ENCODE results near the gene SETX.
A peak's percentile ranks its signal among the peaks of the same experiment; 100 is the strongest.

SETX gene

DNA sequence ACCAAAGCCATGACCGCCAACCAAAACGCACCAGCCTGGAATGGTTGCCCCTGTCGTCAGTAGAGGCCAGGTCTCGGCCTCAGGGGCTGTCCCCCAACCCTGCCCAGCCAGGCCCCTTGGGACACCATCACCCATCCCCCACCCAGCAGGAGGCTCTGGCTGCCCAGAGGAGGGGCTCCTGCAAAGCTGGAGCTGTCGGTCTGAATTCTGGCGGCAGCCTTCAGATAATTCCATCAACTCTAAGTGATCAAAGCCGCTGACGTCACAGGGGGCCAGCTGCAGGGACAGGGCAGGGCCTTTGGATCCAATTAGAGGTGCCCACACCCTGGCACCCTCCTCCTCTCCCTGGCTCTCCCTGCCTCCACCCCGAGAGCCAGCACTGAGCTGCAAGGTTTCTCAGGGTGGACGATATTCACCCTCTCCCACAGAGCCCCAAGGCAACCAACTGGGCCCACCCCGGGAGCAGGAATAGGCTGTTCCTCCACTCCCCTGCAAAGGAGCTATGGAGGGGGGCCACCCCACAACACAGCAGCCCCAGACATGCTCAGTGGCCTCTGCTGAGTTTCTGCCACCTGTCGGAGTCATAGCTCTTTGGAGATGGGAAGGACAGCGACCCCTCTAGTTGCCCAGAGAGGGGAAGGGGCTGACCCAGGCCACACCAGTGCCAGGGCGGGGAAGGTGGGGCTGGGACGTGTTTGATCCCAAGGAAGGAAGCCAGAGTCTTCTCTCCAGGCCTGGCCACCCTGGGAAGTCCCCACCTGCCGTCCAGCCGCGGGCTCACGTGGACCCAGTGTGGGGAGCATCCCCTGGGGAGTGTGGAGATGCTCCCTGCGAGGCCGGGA lies 114.6 kb downstream of the SETX start:
- DNase-seq (ENCODE audit: low read depth in 2 of 2), result no peak

DNA sequence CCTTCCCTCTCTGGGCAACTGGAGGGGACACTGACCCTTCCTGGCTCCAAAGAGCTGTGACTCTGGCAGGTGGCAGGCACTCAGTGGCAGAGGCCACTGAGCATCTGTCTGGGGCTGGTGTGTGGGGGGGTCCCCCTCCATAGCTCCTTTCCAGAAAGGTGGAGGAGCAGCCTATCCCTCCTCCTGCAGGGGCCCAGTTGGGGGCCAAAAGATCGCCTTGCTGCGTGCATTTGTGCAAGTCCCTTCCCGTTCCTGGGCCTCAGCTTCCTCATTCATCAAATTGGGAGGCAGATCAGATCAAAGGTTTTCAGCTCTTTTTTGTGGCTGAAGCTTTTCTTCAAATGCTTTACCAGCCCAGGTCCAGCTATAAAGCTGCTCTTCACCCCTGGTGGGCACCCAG lies 115.3 kb downstream of the SETX start:
- no peak for DNase-seq (ENCODE audit: low read depth in 2 of 2)

DNA sequence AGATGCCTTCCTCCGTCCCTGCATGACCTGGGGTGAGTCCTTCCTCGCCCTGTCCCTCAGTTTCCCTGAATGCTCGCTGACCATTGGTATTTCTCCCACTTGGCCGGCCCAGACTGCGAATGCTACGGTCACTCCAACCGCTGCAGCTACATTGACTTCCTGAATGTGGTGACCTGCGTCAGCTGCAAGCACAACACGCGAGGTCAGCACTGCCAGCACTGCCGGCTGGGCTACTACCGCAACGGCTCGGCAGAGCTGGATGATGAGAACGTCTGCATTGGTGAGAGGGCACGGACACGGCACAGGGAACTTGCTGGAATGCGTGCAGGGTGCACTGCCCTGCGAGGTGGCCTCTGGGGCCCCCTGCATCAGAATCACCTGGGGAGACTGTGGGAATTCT lies 115.8 kb downstream of the SETX start:
- DNase-seq (ENCODE audit: low read depth in 2 of 2), result no peak

DNA sequence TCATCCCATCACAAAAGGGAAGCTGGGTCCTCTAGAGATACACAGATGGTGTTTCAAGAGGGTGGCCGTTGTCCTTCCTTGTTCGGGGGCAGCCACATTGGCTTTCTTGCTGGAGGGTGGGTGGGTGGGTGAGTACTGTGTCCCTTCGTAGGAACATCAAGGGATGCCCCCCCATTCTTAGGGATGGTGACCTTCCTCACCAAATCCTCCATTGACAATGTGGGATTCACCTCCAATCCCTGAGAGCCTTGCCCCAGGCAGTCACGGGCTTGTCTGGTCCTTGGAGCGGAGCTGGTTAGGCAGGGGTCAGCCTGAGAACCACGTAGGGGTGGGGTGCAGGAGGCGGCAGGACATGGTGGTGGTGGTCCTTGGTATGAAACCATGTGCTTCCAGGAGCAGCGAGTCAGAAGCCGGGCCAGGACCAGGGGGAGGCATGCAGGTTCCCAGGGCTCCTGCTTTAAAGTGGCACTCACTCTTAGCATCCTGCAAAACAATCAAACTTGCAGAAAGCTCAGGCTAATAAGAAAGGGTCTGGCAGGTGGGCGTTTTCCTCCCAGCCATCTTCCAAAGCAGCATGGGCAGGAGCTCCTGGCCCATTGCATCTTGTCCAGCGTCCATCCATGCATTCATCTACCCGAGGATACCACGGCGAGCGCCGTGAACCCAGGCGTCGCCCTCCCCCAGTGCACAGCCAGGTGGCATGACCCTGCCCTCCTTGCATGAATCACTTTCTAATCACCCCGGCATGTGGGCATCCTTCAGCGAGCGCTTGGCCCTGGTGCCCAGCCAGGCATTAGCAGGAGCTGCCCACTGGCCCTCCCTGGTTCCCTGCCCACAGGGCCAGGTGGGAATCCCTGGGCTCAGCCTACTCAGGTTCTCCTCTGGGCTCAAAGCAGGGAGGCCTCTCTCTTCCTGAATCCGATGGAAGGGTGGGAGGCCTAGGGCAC lies 116.5 kb downstream of the SETX start:
- no peak for DNase-seq (ENCODE audit: low read depth in 2 of 2)

DNA sequence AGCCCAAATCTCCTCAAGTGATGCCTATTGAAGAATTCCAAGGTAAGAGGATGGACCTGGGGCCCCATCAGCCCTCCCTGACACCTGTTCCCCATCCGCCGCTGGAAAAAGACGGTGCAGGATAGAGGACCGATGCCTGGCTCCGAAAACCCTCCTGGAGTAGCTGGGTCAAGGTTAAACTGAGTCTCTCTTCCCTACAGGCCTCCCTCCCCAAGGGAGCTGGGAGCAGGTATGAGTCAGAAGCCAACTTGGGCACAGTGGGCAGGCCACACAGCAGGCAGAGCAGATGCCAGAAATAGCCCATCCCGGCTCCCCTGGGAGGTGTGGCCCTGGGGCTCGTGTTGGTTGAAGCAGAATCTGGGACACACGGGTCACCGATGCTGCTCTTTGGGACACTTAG lies 117.3 kb downstream of the SETX start:
- DNase-seq (ENCODE audit: low read depth in 2 of 2), result no peak

DNA sequence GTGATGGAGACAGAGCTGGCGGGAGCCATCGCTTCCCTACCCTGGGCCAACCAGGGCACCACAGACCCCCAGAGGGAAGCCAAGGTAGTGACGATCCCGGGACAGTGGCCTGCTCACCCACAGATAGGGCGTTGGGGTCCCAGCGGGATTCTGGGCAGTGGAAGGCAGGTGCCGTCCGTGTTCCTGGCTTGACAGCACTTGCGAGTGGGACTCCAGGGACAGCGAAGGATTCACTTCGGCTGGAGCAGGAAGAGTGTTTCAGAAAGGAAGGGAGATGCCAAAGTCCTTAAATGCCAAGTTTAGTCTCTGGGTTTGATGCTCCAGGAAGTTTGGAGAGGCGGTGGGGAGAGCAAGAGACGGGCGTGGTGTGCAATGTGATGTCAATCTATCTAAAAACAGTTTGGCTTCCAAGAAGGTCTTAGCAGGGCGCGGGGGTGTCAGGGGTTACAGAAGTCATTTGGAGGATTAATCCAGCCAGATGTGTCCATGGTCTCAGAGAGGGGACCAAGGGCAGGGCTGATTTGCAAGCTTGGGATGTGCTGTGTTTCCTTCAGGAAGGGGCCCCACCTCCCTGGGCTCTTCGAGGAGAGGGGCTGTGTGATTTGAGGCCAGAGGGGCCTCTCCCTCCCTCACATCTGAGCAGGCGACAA lies 118.0 kb downstream of the SETX start:
- DNase-seq (ENCODE audit: low read depth in 2 of 2), result no peak

DNA sequence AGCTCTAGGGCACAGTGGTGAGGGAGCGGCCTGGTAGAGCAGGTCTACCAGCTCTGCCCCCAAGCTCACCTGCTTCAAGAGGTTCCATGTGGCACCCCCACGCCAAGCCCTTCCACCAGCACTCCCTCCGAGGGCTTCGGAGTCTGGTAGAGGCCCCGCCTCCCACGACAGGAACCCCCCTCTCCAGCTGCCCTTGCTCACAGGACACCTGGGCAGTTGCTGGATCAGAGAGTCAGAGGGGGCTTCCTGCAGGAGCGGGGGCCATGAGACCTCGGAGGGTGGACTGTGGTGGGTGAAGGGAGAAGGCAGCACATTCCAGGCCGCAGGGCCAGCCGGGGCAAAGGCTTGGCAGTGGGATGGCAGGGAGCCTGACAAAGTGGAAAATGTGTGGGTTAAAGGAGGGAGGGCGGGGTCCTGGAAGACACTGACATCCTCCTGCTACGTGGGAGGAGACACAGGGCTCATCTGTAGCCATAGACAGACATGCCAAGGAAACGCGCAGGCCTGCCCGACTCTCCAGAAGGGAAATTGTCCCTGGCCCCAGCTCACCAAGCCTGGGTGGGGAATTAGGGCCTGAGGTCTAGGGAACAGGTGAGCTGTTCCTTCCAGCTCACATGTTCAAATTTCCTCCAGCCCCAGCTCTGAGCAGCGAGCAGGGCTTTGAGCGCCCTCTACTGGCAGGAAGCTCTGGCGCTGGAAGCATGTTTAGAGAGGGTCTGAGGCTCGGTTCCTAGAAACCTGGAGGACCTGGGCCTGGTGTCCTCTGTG lies 118.7 kb downstream of the SETX start:
- peak; percentile 41 to 74 for DNase-seq (ENCODE audit: low read depth in 2 of 2)

DNA sequence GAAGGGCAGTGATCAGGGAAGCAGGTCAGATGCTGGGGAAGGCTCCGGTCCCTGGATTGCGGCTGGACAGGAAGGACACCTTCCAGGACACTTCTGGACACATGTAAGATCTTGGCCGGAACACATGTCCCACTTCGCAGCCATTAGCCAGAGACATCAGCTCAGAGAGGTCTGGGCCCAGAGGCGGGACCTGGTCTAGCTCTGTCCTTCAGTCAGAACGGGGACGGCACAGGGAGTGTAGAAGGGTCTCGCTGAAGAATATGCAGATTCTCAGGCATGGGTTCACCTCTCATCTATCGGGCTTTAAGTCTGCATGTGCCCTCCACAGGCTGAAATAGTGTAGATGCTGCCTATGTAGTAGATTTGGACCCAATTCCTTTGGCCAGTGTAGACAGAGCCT lies 119.7 kb downstream of the SETX start:
- no peak for DNase-seq (ENCODE audit: low read depth in 2 of 2)

DNA sequence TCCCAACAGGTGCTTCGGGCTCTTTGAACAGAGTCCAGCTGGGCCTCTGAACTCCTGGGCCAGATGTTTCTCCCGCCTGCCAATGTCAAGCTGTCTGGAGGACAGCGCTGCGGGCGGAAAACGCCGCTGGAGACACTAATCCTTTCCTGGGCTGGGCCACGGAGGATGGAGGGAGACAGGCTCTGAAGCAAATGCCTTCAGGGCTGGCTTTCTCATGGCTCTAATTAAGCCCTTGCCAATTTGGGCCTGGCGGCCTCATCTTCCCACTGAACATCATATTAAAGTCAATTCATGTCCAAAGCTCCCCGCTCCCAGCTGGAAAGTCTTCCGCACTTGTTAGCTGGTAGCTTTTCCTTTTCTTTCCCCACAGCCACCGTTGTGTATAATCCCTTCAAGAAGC lies 120.3 kb downstream of the SETX start:
- DNase-seq (ENCODE audit: low read depth in 2 of 2), result no peak

DNA sequence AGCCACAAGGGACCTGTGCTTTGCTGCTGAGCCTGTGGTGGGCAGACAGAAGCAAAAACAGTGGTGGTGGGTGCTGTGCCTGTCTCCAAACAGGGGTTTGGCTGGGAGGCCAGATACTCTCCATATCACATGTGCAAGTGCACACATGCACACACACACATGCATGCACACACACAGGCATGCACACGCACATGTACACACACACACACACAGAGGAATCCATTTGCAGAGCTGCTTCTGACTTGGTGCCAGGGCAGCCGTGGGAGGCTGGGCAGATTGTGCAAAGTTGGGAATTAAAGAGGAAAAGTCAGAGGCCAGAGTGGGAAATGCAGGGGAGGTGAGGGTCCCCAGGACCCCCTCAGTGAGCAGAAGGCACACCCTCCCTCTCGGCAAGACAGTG lies 121.6 kb downstream of the SETX start:
- DNase-seq (ENCODE audit: low read depth in 2 of 2), result no peak

DNA sequence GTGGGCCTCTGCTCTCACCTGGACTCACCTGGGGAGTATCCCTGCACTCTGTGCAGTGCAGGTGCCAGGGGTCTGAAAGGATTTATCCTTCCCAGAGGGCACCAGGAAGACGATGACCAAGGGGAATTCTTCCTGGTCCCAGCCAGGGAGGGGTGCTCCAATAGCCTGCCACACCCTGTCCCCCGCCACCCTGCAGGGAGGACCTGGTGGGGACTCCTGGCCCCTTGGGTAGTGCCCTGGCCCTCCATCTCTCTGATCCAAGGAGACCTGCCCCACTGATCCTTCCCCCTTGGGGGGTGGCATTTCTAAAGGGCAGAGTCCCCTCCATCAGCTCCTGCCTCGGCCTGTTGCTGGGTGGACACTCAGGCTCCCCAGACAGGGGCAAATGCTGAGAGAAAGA lies 122.3 kb downstream of the SETX start:
- no peak for DNase-seq (ENCODE audit: low read depth in 2 of 2)

DNA sequence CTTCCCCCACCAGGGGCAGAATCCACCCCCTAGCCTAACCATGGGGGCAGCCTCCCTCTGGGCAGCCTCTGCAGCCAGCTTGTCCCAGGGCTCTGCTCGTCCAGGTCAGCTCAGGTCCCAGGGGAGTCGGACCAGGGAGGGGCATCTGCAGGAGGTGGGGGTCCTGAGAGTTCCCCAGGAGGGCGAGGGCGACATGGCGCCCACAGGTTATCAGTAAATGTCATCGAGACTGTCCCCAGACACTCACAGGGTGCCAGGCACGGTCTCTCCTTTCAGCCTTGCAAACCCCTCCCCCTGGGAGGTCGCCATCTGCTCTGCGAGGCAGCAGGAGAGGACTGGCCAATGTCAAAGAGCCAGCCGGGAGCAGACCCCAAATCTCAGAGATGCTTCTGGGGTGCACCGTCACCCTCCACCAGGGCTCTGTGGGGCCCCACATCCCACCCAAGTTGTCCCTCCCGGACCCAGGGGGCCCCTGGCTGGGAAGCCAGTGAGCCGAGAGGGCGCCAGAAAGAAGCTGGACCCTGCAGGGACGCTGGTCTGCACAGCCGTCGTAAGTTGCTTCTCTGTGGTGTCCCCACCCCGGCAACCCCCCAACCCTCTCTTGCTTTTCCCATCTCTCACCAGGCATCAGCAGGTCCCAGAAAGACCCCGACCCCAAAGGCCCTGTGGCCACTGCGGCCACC lies 123.6 kb downstream of the SETX start:
- no peak for DNase-seq (ENCODE audit: low read depth in 2 of 2)

DNA sequence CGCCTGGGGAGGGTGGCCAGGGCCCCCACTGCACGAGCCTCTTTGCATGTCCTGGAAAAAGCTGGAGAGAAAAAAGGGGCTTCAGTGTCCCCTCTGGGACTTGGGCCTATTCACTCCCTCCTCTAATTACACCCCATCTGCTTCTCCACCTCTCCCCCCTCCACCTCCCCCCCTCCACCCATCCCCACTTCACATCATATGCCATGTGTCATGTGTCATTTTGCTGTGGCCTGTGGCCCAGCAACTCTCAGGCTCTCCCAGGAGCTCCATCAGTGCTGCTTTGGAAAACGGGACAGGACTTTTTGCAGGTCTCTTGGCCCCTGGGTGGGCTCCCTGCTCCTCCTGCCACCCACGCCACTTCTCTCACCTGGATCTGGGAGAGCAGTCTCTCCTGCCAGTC lies 124.2 kb downstream of the SETX start:
- no peak for DNase-seq (ENCODE audit: low read depth in 2 of 2)

DNA sequence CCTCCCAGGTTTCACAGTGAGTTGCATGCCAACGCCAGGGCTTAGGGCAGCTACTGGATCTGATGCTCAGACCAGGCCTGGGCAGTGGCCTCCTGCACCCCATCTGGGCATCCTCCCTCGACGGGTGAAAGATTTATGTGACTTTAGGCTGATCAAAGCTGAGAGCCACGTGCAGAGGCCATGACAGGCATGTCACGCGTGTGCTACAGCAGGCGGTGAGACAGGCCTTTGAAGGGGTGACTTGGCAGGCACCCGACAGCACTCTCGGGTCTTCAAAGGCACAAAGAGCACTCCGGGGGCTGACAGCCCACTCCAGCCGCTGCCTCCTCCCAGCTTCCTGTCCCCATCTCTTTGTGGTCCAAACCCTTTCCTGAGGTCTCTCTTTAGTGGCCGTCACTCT lies 126.7 kb downstream of the SETX start:
- no peak for DNase-seq (ENCODE audit: low read depth in 2 of 2)

DNA sequence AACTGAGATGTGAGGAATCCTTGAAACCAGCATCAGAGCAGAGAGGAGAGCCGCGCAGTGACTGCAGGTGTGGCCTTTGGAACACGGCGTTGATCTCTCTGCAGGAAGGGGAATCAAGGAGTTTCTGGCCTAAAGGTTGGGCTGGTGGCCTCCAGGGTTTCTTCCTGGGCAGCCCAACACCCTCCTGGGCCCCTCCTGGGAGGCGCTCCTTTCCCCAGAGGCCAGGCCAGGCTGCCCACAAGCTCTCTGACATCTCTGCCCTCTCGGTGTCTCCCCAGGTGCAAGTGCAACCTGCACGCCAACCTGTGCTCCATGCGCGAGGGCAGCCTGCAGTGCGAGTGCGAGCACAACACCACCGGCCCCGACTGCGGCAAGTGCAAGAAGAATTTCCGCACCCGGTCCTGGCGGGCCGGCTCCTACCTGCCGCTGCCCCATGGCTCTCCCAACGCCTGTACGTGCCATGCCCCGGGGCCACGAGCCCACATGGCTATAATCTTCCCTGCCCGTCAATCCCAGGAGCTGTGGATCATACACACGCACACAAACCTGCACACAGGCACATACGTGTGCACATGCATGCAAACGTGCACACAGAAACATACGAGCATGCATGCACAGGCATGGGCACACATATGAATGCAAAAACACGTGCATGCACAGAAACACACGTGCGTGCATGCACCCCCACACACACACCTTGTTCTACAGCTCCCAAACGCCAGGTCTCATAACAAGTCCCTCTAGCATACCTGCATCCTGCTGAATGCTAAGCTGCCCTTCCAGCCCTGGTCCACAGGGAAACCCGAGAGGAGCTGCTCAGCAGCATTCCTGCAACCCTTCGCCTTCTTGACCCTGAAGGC lies 128.0 kb downstream of the SETX start:
- no peak for DNase-seq (ENCODE audit: low read depth in 2 of 2)

DNA sequence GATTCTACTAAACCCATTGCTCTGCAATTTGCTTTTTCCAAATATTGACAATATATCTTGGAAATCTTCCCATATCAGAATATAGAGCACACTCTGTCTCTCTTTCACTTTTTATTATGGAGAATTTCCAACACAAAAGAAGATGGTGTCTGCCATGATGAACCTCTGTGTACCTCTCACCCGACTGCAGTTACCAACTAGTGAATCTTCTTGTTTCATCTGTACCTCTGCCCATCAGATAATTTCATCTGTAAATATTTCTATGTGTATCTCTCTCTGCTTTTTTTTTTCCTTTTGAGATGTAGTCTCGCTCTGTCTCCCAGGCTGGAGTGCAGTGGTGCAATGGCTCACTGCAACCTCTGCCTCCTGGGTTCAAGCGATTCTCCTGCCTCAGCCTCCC lies 130.1 kb downstream of the SETX start:
- DNase-seq (ENCODE audit: low read depth in 2 of 2), result no peak

DNA sequence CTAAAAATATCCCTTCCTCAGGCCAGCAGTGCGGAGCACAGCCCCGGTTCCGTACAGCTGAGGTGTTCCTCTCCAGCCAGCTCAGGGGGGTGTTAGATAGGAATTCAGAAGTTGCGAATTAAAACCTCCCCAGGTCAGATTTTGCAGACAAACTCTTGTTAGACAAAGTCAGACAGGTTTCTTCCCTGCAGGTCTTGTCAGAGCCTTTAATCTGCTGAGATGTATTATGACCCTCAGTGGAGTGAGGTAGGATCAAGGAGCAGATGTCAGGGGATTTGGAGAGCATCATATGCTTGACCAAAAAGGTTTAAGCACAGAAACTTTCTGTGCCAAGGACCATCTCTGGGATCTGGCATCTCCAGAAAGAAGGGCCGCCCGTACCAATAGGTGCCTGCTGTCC lies 132.8 kb downstream of the SETX start:
- DNase-seq (ENCODE audit: low read depth in 2 of 2), result no peak

DNA sequence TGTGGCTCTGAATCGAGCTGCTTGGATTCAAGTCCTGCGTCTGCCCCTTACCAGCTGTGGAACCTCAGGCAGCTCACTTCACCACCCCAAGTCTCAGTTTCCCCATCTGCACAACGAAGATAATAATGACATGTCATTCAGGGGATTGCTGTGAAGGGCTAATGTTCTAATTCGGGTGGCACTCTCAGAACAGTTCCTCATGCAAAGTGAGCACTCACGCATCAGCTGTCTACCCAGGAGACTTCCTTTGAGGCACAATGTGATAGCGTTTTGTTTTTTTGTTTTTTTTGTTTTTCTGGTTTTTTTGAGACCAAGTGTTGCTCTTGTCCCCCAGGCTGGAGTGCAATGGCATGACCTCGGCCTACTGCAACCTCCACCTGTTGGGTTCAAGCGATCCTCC lies 136.6 kb downstream of the SETX start:
- DNase-seq (ENCODE audit: low read depth in 2 of 2), result no peak

DNA sequence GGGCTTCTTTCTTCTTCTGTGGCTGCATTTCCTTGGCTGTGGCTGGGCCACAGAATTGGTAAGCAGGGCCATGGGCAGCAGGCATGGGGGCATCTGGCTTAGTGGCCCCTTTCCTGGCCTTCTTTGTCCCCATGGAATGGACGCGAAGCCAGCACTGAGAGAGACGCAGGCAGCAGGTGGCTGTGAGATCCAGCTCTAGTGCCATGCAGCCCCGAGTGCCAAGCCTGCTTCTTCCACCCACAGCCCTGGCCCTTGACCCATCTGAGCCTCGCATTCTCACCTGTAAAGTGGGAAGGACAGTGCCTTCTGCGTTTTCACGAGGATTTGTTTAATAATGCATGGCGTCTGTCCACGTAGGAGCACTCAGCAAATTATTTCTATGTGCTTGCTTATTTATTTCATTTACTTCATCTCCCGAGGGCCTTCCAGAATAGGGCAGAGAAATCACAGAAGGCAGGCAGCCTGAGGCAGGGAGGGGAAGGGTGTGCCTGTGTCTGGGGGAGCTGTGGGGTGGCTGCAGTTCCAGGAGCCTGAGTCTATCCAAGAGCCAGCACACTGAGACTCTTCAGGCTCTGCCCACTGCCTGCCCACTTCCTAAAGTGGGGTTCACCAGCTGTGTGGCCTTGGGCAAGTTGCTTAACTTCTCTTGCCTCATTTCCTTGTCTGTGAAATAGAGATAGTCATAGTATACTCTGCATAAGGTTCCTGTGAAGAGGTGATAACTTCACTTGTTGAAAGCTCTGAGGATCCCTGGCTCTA lies 137.7 kb downstream of the SETX start:
- DNase-seq (ENCODE audit: low read depth in 2 of 2), result no peak
